HepG2 (cell line): Measurements from ENCODE around the gene ERRFI1. TPM values are rescaled to one million over a fixed set of nuclear protein-coding genes. Genes with fewer than 3 reads are reported as not detected.
A peak's percentile ranks its signal among the peaks of the same experiment; 100 is the strongest.

ENCODE experiments used
- CREB3 ChIP-seq: sonication (generic); formaldehyde crosslinking; IDR thresholded peaks from 2 replicates; pipeline ENCODE4 v1.5.0; 2020; ENCODE audit warnings: missing genetic modification reagents
- GMEB1 ChIP-seq: sonication (generic); formaldehyde crosslinking; IDR thresholded peaks from 2 replicates; pipeline ENCODE4 v1.5.1; 2020; ENCODE audit warnings: missing genetic modification reagents, mild to moderate bottlenecking, borderline replicate concordance
- HNRNPL ChIP-seq: fragments of 200-400 bp; formaldehyde crosslinking; IDR thresholded peaks from 2 replicates; pipeline ENCODE4 v1.6.1; 2017; ENCODE audit warnings: mild to moderate bottlenecking, low read depth, low read length
- HOXD1 ChIP-seq: sonication (generic); formaldehyde crosslinking; IDR thresholded peaks from 2 replicates; pipeline ENCODE4 v1.5.0; 2020; ENCODE audit warnings: missing genetic modification reagents
- LRRFIP1 ChIP-seq: sonication (generic); formaldehyde crosslinking; conservative IDR thresholded peaks from 2 replicates; pipeline ENCODE4 v1.4.0; 2020; ENCODE audit warnings: missing genetic modification reagents
- MXD3 ChIP-seq: IDR thresholded peaks from 2 replicates; pipeline ENCODE4 v1.6.1; 2016; ENCODE audit warnings: mild to moderate bottlenecking, missing biosample characterization, missing genetic modification reagents
- RBAK ChIP-seq: sonication (generic); formaldehyde crosslinking; IDR thresholded peaks from 2 replicates; pipeline ENCODE4 v1.5.1; 2020; ENCODE audit warnings: mild to moderate bottlenecking, missing genetic modification reagents
- SALL1 ChIP-seq: sonication (generic); formaldehyde crosslinking; IDR thresholded peaks from 2 replicates; pipeline ENCODE4 v1.8.0; 2022; ENCODE audit warnings: mild to moderate bottlenecking, missing genetic modification reagents
- TCF7 ChIP-seq: sonication (generic); IDR thresholded peaks from 2 replicates; pipeline ENCODE4 v1.6.1; 2016; ENCODE audit warnings: antibody characterized with exemption, low read depth
- ZBTB46 ChIP-seq: sonication (generic); formaldehyde crosslinking; IDR thresholded peaks from 2 replicates; pipeline ENCODE4 v1.4.0; 2020; ENCODE audit warnings: mild to moderate bottlenecking, missing genetic modification reagents, borderline replicate concordance
- ZNF264 ChIP-seq: sonication (generic); formaldehyde crosslinking; IDR thresholded peaks from 2 replicates; pipeline ENCODE4 v1.4.0; 2020; ENCODE audit warnings: missing genetic modification reagents
- ZNF557 ChIP-seq: sonication (generic); formaldehyde crosslinking; IDR thresholded peaks from 2 replicates; pipeline ENCODE4 v1.4.0; 2020; ENCODE audit warnings: missing genetic modification reagents
- polyA plus RNA-seq, 8 experiments: library from polyadenylated mRNA; depleted of rRNA in 3 of 8; stranded (reverse) in 7 of 8; unstranded in 1 of 8; fragments of >200 nt; fragmentation: Illumina TruSeq in 4 of 8; extraction: Trizol in 4 of 8; gene quantifications; 2 replicates each; pipeline versions ENCODE4 v1.2.1 to v1.2.3, GENCODE V29; 2011 to 2016; ENCODE audit warnings: low read depth in 4 of 8, missing spikeins in 1 of 8, mixed read lengths in 1 of 8; ENCODE audit not compliant: insufficient read depth in 1 of 8
- total RNA-seq, 5 experiments: library from RNA; depleted of rRNA; stranded (reverse); fragments of >200 nt; fragmentation: Illumina TruSeq; extraction: Trizol; gene quantifications; 2 replicates each; pipeline ENCODE4 v1.2.3, GENCODE V29; 2016; ENCODE audit warnings: low read depth in 1 of 5
- TF ChIP-seq, protein P1 (sequence below): sonication (generic); formaldehyde crosslinking; IDR thresholded peaks from 2 replicates; pipeline ENCODE4 v1.4.0; 2020; ENCODE audit warnings: mild to moderate bottlenecking, low read depth, missing genetic modification reagents
- TF ChIP-seq, protein P2 (sequence below): sonication (generic); formaldehyde crosslinking; IDR thresholded peaks from 2 replicates; pipeline ENCODE4 v1.8.0; 2022; ENCODE audit warnings: low read depth, missing genetic modification reagents

Gene ERRFI1
- total and polyA plus RNA-seq, 2 of the 13 experiments (the other 11 are each of a cell fraction or from before 2014, with no cell fraction given), result 84.4 to 753 TPM

GRCh38 chr1:8026153-8026975 lies at the start of gene ERRFI1 (continued):
- TF ChIP-seq HOXD1 (CRISPR knock-in tag) (peak; percentile 73; the same call in 1 of the 2 replicates), SALL1 (CRISPR knock-in tag) (peak; percentile 76), CREB3 (no peak), ZNF264 (CRISPR knock-in tag) (no peak), RBAK (CRISPR knock-in tag) (no peak), GMEB1 (CRISPR knock-in tag) (peak; percentile 92), TCF7 (no peak), HNRNPL (peak; percentile 51; the same call in 1 of the 2 replicates), MXD3 (CRISPR knock-in tag) (peak; percentile 70; the same call in 1 of the 2 replicates), ZBTB46 (peak; percentile 93), ZNF557 (no peak), LRRFIP1 (CRISPR knock-in tag) (no peak)
- TF ChIP-seq, protein P1, sequence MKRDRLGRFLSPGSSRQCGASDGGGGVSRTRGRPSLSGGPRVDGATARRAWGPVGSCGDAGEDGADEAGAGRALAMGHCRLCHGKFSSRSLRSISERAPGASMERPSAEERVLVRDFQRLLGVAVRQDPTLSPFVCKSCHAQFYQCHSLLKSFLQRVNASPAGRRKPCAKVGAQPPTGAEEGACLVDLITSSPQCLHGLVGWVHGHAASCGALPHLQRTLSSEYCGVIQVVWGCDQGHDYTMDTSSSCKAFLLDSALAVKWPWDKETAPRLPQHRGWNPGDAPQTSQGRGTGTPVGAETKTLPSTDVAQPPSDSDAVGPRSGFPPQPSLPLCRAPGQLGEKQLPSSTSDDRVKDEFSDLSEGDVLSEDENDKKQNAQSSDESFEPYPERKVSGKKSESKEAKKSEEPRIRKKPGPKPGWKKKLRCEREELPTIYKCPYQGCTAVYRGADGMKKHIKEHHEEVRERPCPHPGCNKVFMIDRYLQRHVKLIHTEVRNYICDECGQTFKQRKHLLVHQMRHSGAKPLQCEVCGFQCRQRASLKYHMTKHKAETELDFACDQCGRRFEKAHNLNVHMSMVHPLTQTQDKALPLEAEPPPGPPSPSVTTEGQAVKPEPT (CRISPR knock-in tag), result peak; percentile 27; the same call in 1 of the 2 replicates
- TF ChIP-seq, protein P2, sequence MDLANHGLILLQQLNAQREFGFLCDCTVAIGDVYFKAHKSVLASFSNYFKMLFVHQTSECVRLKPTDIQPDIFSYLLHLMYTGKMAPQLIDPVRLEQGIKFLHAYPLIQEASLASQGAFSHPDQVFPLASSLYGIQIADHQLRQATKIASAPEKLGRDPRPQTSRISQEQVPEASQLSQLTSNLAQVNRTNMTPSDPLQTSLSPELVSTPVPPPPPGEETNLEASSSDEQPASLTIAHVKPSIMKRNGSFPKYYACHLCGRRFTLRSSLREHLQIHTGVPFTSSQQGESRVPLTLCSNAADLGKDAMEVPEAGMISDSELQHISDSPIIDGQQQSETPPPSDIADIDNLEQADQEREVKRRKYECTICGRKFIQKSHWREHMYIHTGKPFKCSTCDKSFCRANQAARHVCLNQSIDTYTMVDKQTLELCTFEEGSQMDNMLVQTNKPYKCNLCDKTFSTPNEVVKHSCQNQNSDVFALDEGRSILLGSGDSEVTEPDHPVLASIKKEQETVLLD (CRISPR knock-in tag), result peak; percentile 73
